HepG2 (cell line): ENCODE data around the gene PML.
"Not testable (repeated sequence)": the region's sequence is repeated elsewhere in the genome, so short reads cannot be mapped to it uniquely, and the experiment has no call there.

Experiments used
- KAT8 ChIP-seq: IDR thresholded peaks from 2 replicates; pipeline ENCODE4 v1.6.1; 2016; ENCODE audit warnings: missing genetic modification reagents, missing compliant biosample characterization
- KDM5B ChIP-seq: sonication (generic); formaldehyde crosslinking; IDR thresholded peaks from 2 replicates; pipeline ENCODE4 v1.4.0; 2020; ENCODE audit warnings: missing genetic modification reagents, mild to moderate bottlenecking, borderline replicate concordance
- POLR2A ChIP-seq, 2 experiments: IDR thresholded peaks; 2 replicates each; pipeline ENCODE4 v1.6.1; 2011; ENCODE audit warnings: low read depth in 2 of 2, low read length in 2 of 2, mild to moderate bottlenecking in 1 of 2, moderate library complexity in 1 of 2; ENCODE audit not compliant: insufficient read depth in 1 of 2
- RAD21 ChIP-seq: fragments of 450-650 bp; formaldehyde crosslinking; IDR thresholded peaks from 2 replicates; pipeline ENCODE4 v1.5.0; 2020; ENCODE audit warnings: mild to moderate bottlenecking
- TP53 ChIP-seq: sonication (generic); formaldehyde crosslinking; conservative IDR thresholded peaks from 2 replicates; pipeline ENCODE4 v1.4.0; 2020; ENCODE audit warnings: missing genetic modification reagents
- ZFP36 ChIP-seq: fragments of 150-350 bp; IDR thresholded peaks from 2 replicates; pipeline ENCODE4 v1.6.1; 2018; ENCODE audit warnings: borderline replicate concordance, low read length, low read depth; ENCODE audit not compliant: partially characterized antibody
- ZNF33B ChIP-seq: sonication (generic); formaldehyde crosslinking; IDR thresholded peaks from 2 replicates; pipeline ENCODE4 v1.5.1; 2020; ENCODE audit warnings: mild to moderate bottlenecking, missing genetic modification reagents
- ZNF891 ChIP-seq: sonication (generic); formaldehyde crosslinking; IDR thresholded peaks from 2 replicates; pipeline ENCODE4 v1.5.0; 2020; ENCODE audit warnings: mild to moderate bottlenecking, missing genetic modification reagents
- TF ChIP-seq, protein P1 (sequence below): sonication (generic); formaldehyde crosslinking; IDR thresholded peaks from 2 replicates; pipeline ENCODE4 v1.4.0; 2020; ENCODE audit warnings: mild to moderate bottlenecking, missing genetic modification reagents

DNA sequence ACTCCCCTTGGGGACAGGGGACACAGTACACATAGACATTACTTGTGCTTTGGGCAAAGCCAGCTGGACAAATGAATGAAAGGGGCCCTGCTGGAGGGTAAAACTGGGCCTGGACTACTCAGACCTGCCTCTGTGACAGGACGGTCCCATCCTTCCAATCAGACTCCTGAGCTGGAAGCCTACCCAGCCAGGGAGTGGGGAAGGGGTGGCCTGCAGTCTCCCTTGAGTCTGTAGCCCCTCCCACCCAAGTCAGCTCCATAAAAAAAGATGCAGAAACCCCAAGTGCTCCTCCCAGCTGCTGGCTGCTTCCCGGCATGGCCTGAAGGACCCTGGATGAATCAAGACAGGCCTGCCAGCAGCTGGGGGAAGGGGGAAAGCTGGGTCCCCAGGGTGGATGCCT is 100.1 kb downstream of the PML start:
- not testable (repeated sequence) for TF ChIP-seq ZFP36; KAT8; KDM5B (CRISPR knock-in tag); POLR2A (IDR thresholded peaks at IDR 0.05; ENCODE audit: insufficient read depth in 1 of 2, low read depth in 2 of 2, low read length in 2 of 2); ZNF891; TP53 (CRISPR knock-in tag); RAD21 (CRISPR knock-in tag); ZNF33B
- TF ChIP-seq, protein P1, sequence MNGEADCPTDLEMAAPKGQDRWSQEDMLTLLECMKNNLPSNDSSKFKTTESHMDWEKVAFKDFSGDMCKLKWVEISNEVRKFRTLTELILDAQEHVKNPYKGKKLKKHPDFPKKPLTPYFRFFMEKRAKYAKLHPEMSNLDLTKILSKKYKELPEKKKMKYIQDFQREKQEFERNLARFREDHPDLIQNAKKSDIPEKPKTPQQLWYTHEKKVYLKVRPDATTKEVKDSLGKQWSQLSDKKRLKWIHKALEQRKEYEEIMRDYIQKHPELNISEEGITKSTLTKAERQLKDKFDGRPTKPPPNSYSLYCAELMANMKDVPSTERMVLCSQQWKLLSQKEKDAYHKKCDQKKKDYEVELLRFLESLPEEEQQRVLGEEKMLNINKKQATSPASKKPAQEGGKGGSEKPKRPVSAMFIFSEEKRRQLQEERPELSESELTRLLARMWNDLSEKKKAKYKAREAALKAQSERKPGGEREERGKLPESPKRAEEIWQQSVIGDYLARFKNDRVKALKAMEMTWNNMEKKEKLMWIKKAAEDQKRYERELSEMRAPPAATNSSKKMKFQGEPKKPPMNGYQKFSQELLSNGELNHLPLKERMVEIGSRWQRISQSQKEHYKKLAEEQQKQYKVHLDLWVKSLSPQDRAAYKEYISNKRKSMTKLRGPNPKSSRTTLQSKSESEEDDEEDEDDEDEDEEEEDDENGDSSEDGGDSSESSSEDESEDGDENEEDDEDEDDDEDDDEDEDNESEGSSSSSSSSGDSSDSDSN (CRISPR knock-in tag) = not testable (repeated sequence)
